ENCODE measurements around the gene PSD4.

Gene PSD4

GRCh38 chr2:113142290-113142689 is 31.5 kb upstream of the PSD4 start:
- no peak for DNase-seq (ENCODE audit: low read depth in 3 of 3)

- no peak for DNase-seq (ENCODE audit: low read depth in 3 of 3)
Observed at GRCh38 chr2:113144259-113144658, 29.5 kb upstream of the PSD4 start.

- DNase-seq (ENCODE audit: low read depth in 3 of 3): no peak
Observed at GRCh38 chr2:113148606-113149552, 24.9 kb upstream of the PSD4 start.

- DNase-seq (ENCODE audit: low read depth in 3 of 3): no peak
Observed at GRCh38 chr2:113149553-113150257, 24.1 kb upstream of the PSD4 start.

- DNase-seq (ENCODE audit: low read depth in 3 of 3): no peak
Observed at GRCh38 chr2:113150258-113150601, 23.5 kb upstream of the PSD4 start.

- no peak for DNase-seq (ENCODE audit: low read depth in 3 of 3)
Observed at GRCh38 chr2:113155331-113155730, 18.4 kb upstream of the PSD4 start.

GRCh38 chr2:113156278-113157117 is 17.3 kb upstream of the PSD4 start:
- DNase-seq (ENCODE audit: low read depth in 3 of 3): no peak

- peak in 1 of 3 donors; percentile 45 for DNase-seq (ENCODE audit: low read depth in 3 of 3)
Observed at GRCh38 chr2:113157118-113157896, 16.5 kb upstream of the PSD4 start.

- DNase-seq (ENCODE audit: low read depth in 3 of 3): no peak
Observed at GRCh38 chr2:113157897-113158753, 15.6 kb upstream of the PSD4 start.

- DNase-seq (ENCODE audit: low read depth in 3 of 3): no peak
Observed at GRCh38 chr2:113158884-113159553, 14.8 kb upstream of the PSD4 start.

GRCh38 chr2:113160248-113160647 is 13.5 kb upstream of the PSD4 start:
- DNase-seq (ENCODE audit: low read depth in 3 of 3): no peak

GRCh38 chr2:113160962-113161361 is 12.8 kb upstream of the PSD4 start:
- DNase-seq (ENCODE audit: low read depth in 3 of 3): no peak

- no peak for DNase-seq (ENCODE audit: low read depth in 3 of 3)
Observed at GRCh38 chr2:113162173-113162572, 11.6 kb upstream of the PSD4 start.

GRCh38 chr2:113162869-113163268 is 10.9 kb upstream of the PSD4 start:
- no peak for DNase-seq (ENCODE audit: low read depth in 3 of 3)

- no peak for DNase-seq (ENCODE audit: low read depth in 3 of 3)
Observed at GRCh38 chr2:113164215-113164929, 9.4 kb upstream of the PSD4 start.

- no peak for DNase-seq (ENCODE audit: low read depth in 3 of 3)
Observed at GRCh38 chr2:113164930-113165585, 8.7 kb upstream of the PSD4 start.

GRCh38 chr2:113166187-113166645 is 7.6 kb upstream of the PSD4 start:
- DNase-seq (ENCODE audit: low read depth in 3 of 3): no peak

GRCh38 chr2:113167115-113167932 is 6.4 kb upstream of the PSD4 start:
- no peak for DNase-seq (ENCODE audit: low read depth in 3 of 3)

Data from stimulated activated CD4-positive, alpha-beta T cell treated with anti-CD3 and anti-CD28 coated beads, TNF-alpha, amount 100 ng/mL, for 48 hours (primary cell).